ENCODE measurements around the gene DSTYK.

The DSTYK gene

GRCh38 chr1:205247130-205247921 is 35.8 kb upstream of the DSTYK start:
- no peak for TF ChIP-seq GATA3 (IDR thresholded peaks at IDR 0.05; ENCODE audit: low read depth, low read length)
- TF ChIP-seq GATA2 (IDR thresholded peaks at IDR 0.05; ENCODE audit: low read depth, low read length), result no peak

- TF ChIP-seq GATA3 (IDR thresholded peaks at IDR 0.05; ENCODE audit: low read depth, low read length) (no peak), GATA2 (IDR thresholded peaks at IDR 0.05; ENCODE audit: low read depth, low read length) (no peak)
These were observed 35.0 kb upstream of the DSTYK start for GRCh38 chr1:205246351-205247119.

- TF ChIP-seq GATA2 (IDR thresholded peaks at IDR 0.05; ENCODE audit: low read depth, low read length), result no peak
- no peak for TF ChIP-seq GATA3 (IDR thresholded peaks at IDR 0.05; ENCODE audit: low read depth, low read length)
These were observed 33.6 kb upstream of the DSTYK start for GRCh38 chr1:205245096-205245495.

GRCh38 chr1:205244384-205244783 is 32.9 kb upstream of the DSTYK start:
- TF ChIP-seq GATA2 (IDR thresholded peaks at IDR 0.05; ENCODE audit: low read depth, low read length) (no peak), GATA3 (IDR thresholded peaks at IDR 0.05; ENCODE audit: low read depth, low read length) (no peak)

GRCh38 chr1:205243350-205244191 is 32.1 kb upstream of the DSTYK start:
- no peak for TF ChIP-seq GATA2 (IDR thresholded peaks at IDR 0.05; ENCODE audit: low read depth, low read length)
- no peak for TF ChIP-seq GATA3 (IDR thresholded peaks at IDR 0.05; ENCODE audit: low read depth, low read length)

- TF ChIP-seq GATA3 (IDR thresholded peaks at IDR 0.05; ENCODE audit: low read depth, low read length), result no peak
- no peak for TF ChIP-seq GATA2 (IDR thresholded peaks at IDR 0.05; ENCODE audit: low read depth, low read length)
These were observed 30.0 kb upstream of the DSTYK start for GRCh38 chr1:205241366-205242030.

- TF ChIP-seq GATA2 (IDR thresholded peaks at IDR 0.05; ENCODE audit: low read depth, low read length) (no peak), GATA3 (IDR thresholded peaks at IDR 0.05; ENCODE audit: low read depth, low read length) (no peak)
These were observed 29.1 kb upstream of the DSTYK start for GRCh38 chr1:205240569-205240968.

- no peak for TF ChIP-seq GATA2 (IDR thresholded peaks at IDR 0.05; ENCODE audit: low read depth, low read length)
- no peak for TF ChIP-seq GATA3 (IDR thresholded peaks at IDR 0.05; ENCODE audit: low read depth, low read length)
These were observed 28.6 kb upstream of the DSTYK start for GRCh38 chr1:205240118-205240517.

GRCh38 chr1:205239078-205239477 is 27.6 kb upstream of the DSTYK start:
- TF ChIP-seq GATA3 (IDR thresholded peaks at IDR 0.05; ENCODE audit: low read depth, low read length) (no peak), GATA2 (IDR thresholded peaks at IDR 0.05; ENCODE audit: low read depth, low read length) (no peak)

- TF ChIP-seq GATA3 (IDR thresholded peaks at IDR 0.05; ENCODE audit: low read depth, low read length) (no peak), GATA2 (IDR thresholded peaks at IDR 0.05; ENCODE audit: low read depth, low read length) (no peak)
These were observed 26.3 kb upstream of the DSTYK start for GRCh38 chr1:205237526-205238484.

GRCh38 chr1:205236951-205237475 is 25.5 kb upstream of the DSTYK start:
- TF ChIP-seq GATA3 (IDR thresholded peaks at IDR 0.05; ENCODE audit: low read depth, low read length) (no peak), GATA2 (IDR thresholded peaks at IDR 0.05; ENCODE audit: low read depth, low read length) (no peak)

GRCh38 chr1:205236526-205236925 is 25.0 kb upstream of the DSTYK start:
- TF ChIP-seq GATA2 (IDR thresholded peaks at IDR 0.05; ENCODE audit: low read depth, low read length) (no peak), GATA3 (IDR thresholded peaks at IDR 0.05; ENCODE audit: low read depth, low read length) (no peak)

All from SH-SY5Y (cell line).